K562 (cell line): ENCODE data around the gene UROD. TPM values are rescaled to one million over a fixed set of nuclear protein-coding genes. Genes with fewer than 3 reads are reported as not detected.

Experiments
- ARID3A ChIP-seq: IDR thresholded peaks from 2 replicates; pipeline ENCODE4 v1.6.1; 2012; ENCODE audit warnings: low read depth, low read length, improper control_type of control experiment, borderline replicate concordance
- ARNT ChIP-seq, 2 experiments: fragments of 450-650 bp; IDR thresholded peaks; 2 replicates each; pipeline ENCODE4 v1.6.1; 2016; ENCODE audit warnings: mild to moderate bottlenecking in 1 of 2
- BRD4 ChIP-seq: fragments of 200-600 bp; sonication (generic); IDR thresholded peaks from 2 replicates; pipeline ENCODE4 v1.6.1; 2017; ENCODE audit warnings: inconsistent platforms
- CBFB ChIP-seq: sonication (generic); formaldehyde crosslinking; IDR thresholded peaks from 2 replicates; pipeline ENCODE4 v1.4.0; 2020; ENCODE audit warnings: mild to moderate bottlenecking, missing genetic modification reagents
- FOXM1 ChIP-seq, 2 experiments: fragments of 450-650 bp in 1 of 2; sonication (generic) in 1 of 2; formaldehyde crosslinking in 1 of 2; IDR thresholded peaks; 2 replicates each; pipeline versions ENCODE4 v1.6.1 to v1.9.0; 2017 to 2022; ENCODE audit warnings: low read depth in 2 of 2, mild to moderate bottlenecking in 2 of 2, missing genetic modification reagents in 1 of 2, moderate library complexity in 1 of 2
- GTF3C2 ChIP-seq: IDR thresholded peaks from 3 replicates; pipeline ENCODE4 v1.6.1; 2011; ENCODE audit warnings: borderline replicate concordance, mild to moderate bottlenecking, moderate library complexity; ENCODE audit not compliant: insufficient read length; ENCODE audit errors: extremely low read depth
- HBP1 ChIP-seq: fragments of 450-650 bp; formaldehyde crosslinking; IDR thresholded peaks from 2 replicates; pipeline ENCODE4 v1.4.0; 2022; ENCODE audit warnings: missing genetic modification characterization
- HEY1 ChIP-seq: fragments of 250-450 bp; sonication (Bioruptor Pico); IDR thresholded peaks from 2 replicates; pipeline ENCODE4 v1.5.0; 2020; ENCODE audit warnings: mild to moderate bottlenecking, moderate library complexity, borderline replicate concordance
- HLTF ChIP-seq: fragments of 450-650 bp; IDR thresholded peaks from 2 replicates; pipeline ENCODE4 v1.6.1; 2016
- HMGN3 ChIP-seq: IDR thresholded peaks from 2 replicates; pipeline ENCODE4 v1.6.1; 2011; ENCODE audit warnings: borderline replicate concordance, low read depth, mild to moderate bottlenecking, mixed read lengths, low read length; ENCODE audit not compliant: insufficient read length; ENCODE audit errors: extremely low read depth
- LCOR ChIP-seq: sonication (generic); formaldehyde crosslinking; IDR thresholded peaks from 2 replicates; pipeline ENCODE4 v1.8.0; 2022; ENCODE audit warnings: mild to moderate bottlenecking, missing genetic modification reagents
- PHF8 ChIP-seq: fragments of 200-600 bp; sonication (generic); IDR thresholded peaks from 2 replicates; pipeline ENCODE4 v1.6.1; 2012; ENCODE audit warnings: mixed run types, mild to moderate bottlenecking, inconsistent platforms, low read length, moderate library complexity, borderline replicate concordance
- RB1 ChIP-seq: fragments of 450-650 bp; IDR thresholded peaks from 2 replicates; pipeline ENCODE4 v1.6.1; 2017; ENCODE audit warnings: low read depth, mild to moderate bottlenecking
- RBM15 ChIP-seq: fragments of 200-400 bp; formaldehyde crosslinking; IDR thresholded peaks from 2 replicates; pipeline ENCODE4 v1.6.1; 2018; ENCODE audit warnings: mild to moderate bottlenecking, low read length, moderate library complexity; ENCODE audit not compliant: insufficient read depth
- SP1 ChIP-seq: sonication (generic); formaldehyde crosslinking; IDR thresholded peaks from 2 replicates; pipeline ENCODE4 v1.8.1; 2022; ENCODE audit warnings: mild to moderate bottlenecking, missing genetic modification reagents
- TBL1XR1 ChIP-seq, 2 experiments: IDR thresholded peaks; 2 replicates each; pipeline ENCODE4 v1.6.1; 2012; ENCODE audit warnings: improper control_type of control experiment in 2 of 2, low read length in 2 of 2, mild to moderate bottlenecking in 1 of 2
- ZBTB43 ChIP-seq: sonication (generic); formaldehyde crosslinking; IDR thresholded peaks from 2 replicates; pipeline ENCODE4 v1.8.0; 2023; ENCODE audit warnings: mild to moderate bottlenecking, missing genetic modification reagents
- ZFP91 ChIP-seq: sonication (generic); formaldehyde crosslinking; IDR thresholded peaks from 2 replicates; pipeline ENCODE4 v1.8.0; 2022; ENCODE audit warnings: mild to moderate bottlenecking, missing genetic modification reagents
- polyA plus RNA-seq, 8 experiments: library from polyadenylated mRNA; depleted of rRNA in 4 of 8; stranded (reverse) in 5 of 8; unstranded in 3 of 8; fragments of >200 nt; fragmentation: Nextera tagmentation in 2 of 8; fragmentation: Illumina TruSeq in 1 of 8; extraction: Ambion mirVana in 2 of 8; extraction: Trizol in 1 of 8; gene quantifications; 2 replicates each; pipeline versions ENCODE4 v1.2.1 to v1.2.3, GENCODE V29; 2011 to 2014; ENCODE audit warnings: inconsistent platforms in 1 of 8, missing spikeins in 1 of 8
- total RNA-seq, 7 experiments: library from RNA; depleted of rRNA in 6 of 7; stranded (reverse); fragments of >200 nt in 6 of 7; fragmentation: Illumina TruSeq in 2 of 7; extraction: Trizol in 2 of 7; gene quantifications; 2 replicates each; pipeline versions ENCODE4 v1.2.1 to v1.2.3, GENCODE V29; 2011 to 2021; ENCODE audit warnings: low replicate concordance in 1 of 7

The UROD gene
- total and polyA plus RNA-seq, 9 of the 15 experiments (the other 6 are each of a cell fraction or from before 2014, with no cell fraction given), result 533 to 2,933 (median 1,100) TPM

GRCh38 chr1:45035631-45036301, 23.7 kb downstream of the UROD start (continued):
- TF ChIP-seq FOXM1 (IDR thresholded peaks at IDR 0.05; ENCODE audit: low read depth) (peak; percentile 77), FOXM1 (CRISPR knock-in tag; IDR thresholded peaks at IDR 0.05; ENCODE audit: low read depth) (no peak), ARID3A (peak; percentile 69; the same call in 1 of the 2 replicates), RBM15 (no peak), ARNT (IDR thresholded peaks at IDR 0.05) (0 out of 4 replicates have a peak, but pooled peaks of 1 of the 2 experiments have one; percentile 60), HMGN3 (peak; percentile 96), ZFP91 (no peak), GTF3C2 (no peak), SP1 (CRISPR knock-in tag) (no peak; the same call in 1 of the 2 replicates), HLTF (no peak), PHF8 (no peak), TBL1XR1 (IDR thresholded peaks at IDR 0.05; ENCODE audit: low read length in 2 of 2) (peak in 1 of 2 experiments; percentile 59; a peak in 2 of 4 replicates), HEY1 (CRISPR knock-in tag) (no peak), HBP1 (CRISPR knock-in tag) (no peak), RB1 (peak; percentile 40; the same call in 1 of the 2 replicates), CBFB (CRISPR knock-in tag) (no peak), ZBTB43 (CRISPR knock-in tag) (no peak), BRD4 (no peak), LCOR (CRISPR knock-in tag) (no peak)
